Globus pallidus (tissue), 1 donor: ENCODE measurements around the gene LACTBL1.
"Not testable (repeated sequence)": the region's sequence is repeated elsewhere in the genome, so short reads cannot be mapped to it uniquely, and the experiment has no call there.

ENCODE experiments used
- DNase-seq: peaks from one replicate; pipeline ENCODE4 v3.0.0-alpha.2; 2015; ENCODE audit warnings: low spot score

The LACTBL1 gene

GRCh38 chr1:22976461-22977243, 4.0 kb upstream of the LACTBL1 start:
- peak; percentile 32 for DNase-seq

DNA sequence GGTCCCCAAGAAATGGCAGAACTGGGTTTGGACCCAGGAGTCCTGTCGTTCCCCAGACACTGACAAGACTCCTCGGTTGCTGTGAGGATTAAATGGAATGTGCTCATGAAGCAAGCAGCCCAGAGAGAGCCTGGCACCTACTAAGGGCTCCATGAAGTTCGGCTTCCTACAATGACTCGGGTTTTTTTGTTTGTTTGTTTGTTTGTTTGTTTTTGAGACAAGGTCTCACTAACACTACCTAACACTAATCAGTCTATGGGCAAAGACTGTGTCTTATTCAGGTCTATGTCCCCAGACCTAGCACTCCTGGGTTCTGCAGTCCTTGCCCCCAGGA, 3.4 kb upstream of the LACTBL1 start:
- DNase-seq = no peak

- no peak for DNase-seq
Observed at GRCh38 chr1:22975694-22976093, 3.0 kb upstream of the LACTBL1 start.

GRCh38 chr1:22971611-22972405, 858 bp downstream of the LACTBL1 start:
- no peak for DNase-seq

DNA sequence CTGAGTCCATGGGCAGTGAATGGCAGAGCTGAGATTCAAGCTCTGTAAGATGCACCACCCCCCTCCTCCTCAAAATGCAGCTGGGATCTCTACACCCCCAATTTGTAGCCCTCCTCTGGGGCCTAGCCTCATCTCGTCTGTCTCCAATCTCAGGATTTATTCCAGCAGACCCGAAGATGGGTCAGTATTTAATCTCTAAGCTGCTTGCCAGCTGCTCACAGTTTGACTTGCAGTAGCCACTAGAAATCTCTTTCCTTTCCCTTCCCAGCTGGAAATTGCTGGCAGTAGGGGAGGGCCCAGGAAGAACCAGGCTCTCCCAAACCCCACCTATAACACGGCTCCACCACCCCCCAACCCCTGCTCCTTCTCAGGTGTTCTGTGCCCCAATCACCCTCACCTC, 1.5 kb downstream of the LACTBL1 start:
- no peak for DNase-seq

DNA sequence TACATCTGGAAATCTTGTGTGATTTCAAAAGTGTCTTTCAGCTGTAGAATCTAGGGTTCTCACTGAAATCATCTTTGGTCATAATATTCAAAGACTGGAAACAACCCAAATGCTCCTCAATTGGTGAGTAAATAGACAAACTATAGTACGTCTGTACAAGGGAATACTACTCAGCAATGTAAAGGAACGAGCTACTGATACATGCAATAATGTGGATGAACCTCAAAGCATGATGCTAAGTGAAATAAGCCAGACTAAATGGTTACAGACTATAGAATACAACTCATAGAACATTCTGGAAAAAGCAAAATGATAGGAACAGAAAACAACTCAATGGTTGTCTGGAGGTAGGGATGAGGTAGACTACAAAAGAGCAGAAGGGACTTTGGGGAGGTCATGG, 2.6 kb downstream of the LACTBL1 start:
- DNase-seq = no peak

DNA sequence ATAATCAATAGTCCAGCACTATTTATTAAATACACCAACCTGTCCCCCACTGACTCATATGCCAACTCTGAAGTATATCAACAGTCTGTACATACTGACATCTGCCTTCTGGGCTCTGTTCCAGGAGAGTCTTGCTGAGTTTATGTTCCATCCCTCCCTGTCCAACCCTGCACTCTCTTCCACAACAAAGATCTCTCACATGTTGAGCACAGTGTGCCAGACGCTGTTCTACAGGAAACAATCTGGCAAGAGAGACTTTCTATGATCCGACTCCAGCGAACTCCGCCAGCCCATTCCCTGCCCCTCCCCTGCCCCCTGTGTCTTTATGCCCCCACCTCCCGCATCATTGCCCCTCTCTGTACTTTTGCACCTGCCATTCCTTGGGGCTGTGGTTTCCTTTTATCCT, 3.4 kb downstream of the LACTBL1 start:
- DNase-seq = no peak

DNA sequence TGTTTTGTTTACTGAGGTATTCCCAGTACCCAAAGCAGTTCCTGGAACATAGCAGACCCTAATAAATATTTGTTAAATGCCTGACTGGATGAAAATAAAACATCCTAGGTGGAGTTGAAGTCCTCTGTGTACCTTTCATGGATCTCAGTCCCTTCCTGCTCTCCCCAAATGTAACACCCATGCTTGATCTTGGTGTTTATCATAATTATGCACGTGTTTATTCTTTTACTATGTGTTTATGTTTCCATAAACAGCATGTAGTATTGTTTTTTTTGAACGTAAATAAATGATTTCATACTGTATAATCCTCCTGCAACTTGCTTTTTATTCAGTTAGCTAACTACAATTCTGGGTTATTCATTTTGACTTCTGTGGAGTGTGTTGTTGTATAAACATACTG, 4.8 kb downstream of the LACTBL1 start:
- no peak for DNase-seq

GRCh38 chr1:22966309-22966708, 6.4 kb downstream of the LACTBL1 start:
- DNase-seq = no peak

DNA sequence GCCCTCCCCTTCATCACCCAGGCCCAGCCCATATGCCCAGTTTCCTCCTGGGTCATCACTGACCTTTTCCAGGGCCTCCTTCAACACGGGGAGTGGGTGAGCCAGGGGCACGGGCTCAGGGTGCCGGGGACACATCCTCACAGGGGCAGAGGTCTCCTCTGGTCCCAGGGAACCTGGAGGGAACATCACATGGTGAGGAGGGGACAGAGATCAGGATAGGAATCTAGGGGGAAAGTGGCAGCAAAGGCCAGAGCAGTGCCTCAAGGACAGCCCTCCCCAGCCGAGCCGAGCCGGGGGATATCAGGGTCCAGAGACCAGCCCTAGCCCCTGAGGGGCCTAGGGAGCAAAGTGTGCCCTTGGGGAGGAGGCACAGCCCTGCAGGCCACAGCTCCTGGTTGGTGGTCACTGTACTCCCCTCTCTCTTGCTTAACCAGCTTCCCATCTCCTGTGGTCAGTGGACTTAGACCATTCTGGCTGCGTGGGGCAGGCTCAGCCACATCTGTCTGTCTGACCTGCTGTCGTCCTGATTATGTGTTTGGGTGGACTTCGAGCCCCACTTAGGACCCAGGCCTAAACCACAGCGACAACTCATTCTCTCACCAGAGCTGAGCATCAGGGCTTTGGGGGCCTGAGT, 9.5 kb downstream of the LACTBL1 start:
- no peak for DNase-seq

DNA sequence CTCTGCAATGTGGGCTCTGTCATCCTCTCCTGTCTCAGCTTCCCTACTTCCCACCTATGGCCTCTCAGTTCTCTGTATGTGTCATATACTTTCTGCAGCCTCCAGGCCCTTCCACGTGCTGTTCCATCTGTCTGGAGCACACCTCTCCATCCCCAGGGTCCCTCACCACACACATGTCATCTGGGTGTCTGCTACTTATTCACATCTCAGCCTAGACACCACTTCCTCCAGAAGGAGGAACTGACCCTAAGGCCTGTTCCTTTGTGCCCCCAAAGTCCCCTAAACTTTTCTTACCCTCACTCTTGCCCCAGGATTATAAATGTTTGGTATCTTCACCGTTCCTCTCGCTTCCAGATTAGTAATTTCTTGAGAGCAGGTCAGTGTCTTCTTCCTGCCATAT, 10.1 kb downstream of the LACTBL1 start:
- DNase-seq = no peak

- DNase-seq = no peak
Observed at GRCh38 chr1:22959545-22960360, 12.9 kb downstream of the LACTBL1 start.

GRCh38 chr1:22958556-22958955, 14.1 kb downstream of the LACTBL1 start:
- DNase-seq = no peak

DNA sequence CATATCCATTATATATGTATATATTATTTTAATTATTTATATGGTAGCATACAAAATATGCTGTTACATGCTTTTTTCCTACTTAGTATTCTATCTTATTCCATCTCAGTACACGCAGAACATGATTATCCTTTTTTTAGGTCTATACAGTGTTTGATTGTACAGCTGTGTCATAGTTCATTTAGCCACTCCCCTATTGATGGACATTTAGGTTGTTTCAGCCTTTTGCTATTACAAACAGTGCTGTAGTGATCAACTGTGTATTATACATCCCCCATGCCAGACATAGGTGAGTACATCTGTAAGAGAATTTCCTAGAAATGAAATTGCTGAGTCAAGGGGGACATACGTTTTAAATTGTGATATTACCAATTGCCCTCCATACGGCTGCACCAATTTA, 15.6 kb downstream of the LACTBL1 start:
- no peak for DNase-seq

DNA sequence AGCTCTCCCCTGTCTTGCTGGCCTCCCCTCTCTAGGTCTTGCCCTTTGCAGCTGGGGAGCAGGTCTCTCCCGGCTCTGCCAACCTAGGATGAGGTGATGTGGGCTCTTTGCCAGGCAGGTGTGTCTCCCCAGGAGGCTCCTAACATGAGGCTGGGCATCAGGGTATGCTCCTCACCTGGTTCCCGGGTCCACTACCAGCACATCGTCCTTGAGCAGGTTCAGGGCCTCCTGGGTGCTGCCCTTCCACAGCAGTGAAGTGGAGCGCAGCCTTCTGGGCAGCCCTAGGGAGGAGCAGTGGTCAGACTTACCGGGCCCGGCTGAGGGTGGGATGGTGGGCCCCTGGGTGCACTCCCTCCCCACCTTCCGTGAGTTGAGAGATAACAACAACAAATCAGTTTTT, 17.5 kb downstream of the LACTBL1 start:
- DNase-seq = no peak

DNA sequence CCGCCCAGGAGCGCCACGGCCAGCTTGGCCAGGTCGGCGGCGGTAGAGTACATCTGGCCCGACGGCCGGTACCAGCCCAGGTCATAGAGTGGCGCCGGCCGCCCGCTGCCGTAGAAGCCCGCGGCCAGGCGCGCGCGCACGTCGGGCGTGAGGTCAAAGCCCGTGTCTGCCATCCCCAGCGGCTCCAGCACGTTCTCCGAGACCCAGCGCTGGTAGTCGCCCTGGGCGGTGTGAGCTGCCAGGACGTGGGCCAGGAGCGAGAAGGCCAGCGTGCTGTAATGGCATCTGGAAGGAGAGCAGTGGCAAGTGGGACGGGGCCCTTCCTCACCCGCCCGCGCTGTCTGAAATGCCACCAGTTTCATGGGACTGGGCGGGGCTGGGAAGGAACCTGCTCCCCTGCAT, 18.9 kb downstream of the LACTBL1 start:
- no peak for DNase-seq

DNA sequence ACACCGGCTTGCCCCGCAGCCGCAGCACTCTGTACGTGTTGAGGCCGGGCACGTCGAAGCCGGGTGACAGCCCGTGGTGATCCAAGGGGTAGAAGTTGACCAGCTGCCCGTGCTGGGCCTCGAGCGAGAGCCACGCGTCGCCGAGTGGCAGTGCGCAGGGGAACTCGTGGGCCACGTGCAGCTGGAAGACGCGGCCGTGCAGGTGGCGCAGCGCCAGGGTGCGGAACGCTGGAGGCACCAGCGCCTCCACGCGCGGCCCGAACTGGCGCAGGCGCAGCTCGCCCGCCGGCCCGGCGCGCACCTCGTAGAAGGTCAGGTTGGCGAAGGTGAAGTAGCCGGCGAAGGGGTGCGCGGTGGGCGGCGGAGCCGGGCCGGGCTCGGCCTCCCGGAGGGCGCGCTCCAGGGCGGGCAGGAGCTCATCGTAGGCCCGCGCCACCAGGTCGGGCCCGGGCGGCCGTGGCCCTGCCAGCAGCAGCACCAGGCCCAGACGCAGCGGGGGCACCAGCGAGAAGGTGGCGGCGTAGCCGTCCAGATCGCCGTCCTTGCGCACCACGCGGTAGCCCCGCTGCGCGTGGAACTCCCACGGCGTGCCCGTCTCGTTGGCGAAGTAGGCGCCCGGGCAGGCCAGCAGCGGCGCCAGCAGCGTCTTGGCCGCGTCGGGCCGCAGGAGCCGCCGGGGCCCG, 19.5 kb downstream of the LACTBL1 start:
- no peak for DNase-seq

DNA sequence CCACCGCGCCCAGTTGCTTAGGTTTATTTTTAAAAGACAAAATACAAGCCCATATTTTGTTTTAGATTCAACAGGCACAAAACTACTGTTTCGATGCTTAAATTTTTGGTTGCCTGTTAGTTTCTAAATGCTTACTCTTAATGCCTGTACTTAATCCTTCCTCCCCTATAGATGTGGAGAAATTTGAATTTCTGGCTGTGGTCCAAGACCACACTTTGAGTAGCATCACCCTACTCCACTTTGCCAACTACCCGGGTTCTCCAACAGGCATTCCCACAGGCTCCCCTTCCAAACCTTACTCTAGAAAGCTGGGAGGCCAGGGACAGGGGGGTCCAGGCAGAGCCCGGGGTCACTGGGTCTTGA, 20.0 kb downstream of the LACTBL1 start:
- no peak for DNase-seq

DNA sequence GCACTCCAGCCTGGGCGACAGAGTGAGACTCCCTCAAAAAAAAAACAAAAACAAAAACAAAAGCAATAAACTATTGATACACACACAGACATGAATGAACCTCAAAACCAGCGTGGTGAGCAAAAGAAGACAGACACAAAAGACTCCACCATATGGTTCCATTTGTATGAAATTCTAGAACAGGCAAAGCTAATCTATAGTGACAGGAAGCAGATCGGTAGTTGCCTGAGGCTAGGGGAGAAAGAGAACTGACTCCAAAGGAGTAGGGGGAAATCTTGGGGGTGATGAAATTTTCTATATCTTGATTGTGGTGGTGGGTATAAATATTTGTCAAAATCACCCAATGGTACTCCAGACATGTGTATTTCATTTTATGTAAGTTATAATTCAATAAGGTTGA, 20.9 kb downstream of the LACTBL1 start:
- DNase-seq = no peak

DNA sequence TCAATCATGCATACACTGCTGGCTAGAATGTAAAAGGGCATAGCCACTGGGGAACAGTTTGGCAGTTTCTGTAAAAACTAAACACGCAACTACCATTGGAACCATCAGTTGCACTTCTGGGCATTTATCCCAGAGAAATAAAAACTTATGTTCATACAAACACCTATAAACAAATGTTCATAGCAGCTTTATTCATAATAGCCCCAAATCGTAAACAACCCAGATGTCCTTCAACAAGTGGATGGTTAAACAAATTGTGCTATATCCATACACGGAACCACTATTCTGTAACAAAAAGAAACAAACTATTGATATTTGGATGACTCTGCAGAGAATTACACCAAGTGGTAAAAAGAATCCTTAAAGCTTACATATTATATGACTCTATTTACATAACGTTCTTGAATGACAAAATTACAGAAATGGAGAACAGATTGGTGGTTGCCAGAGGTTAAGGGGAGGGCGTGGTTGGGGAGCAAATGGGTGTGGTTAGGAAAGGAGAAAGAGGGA, 22.8 kb downstream of the LACTBL1 start:
- no peak for DNase-seq

DNA sequence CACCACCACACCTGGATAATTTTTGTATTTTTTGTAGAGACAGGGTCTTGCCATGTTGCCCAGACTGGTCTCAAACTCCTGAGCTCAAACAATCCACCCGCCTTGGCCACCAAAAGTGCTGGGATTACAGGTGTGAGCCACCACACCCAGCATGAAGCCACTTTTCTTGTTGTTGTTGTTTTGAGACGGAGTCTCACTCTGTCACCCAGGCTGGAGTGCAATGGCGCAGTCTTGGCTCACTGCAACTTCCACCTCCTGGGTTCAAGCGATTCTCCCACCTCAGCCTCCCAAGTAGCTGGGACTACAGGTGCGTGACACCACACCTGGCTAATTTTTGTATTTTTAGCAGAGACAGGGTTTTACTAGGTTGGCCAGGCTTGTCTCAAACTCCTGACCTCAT, 27.5 kb downstream of the LACTBL1 start:
- not testable (repeated sequence) for DNase-seq
